CD8-positive, alpha-beta memory T cell (primary cell): Measurements from ENCODE around the gene GEMIN4. TPM values are rescaled to one million over a fixed set of nuclear protein-coding genes. Genes with fewer than 3 reads are reported as not detected.
"Not testable (repeated sequence)": the region's sequence is repeated elsewhere in the genome, so short reads cannot be mapped to it uniquely, and the experiment has no call there.

Experiments
- CTCF ChIA-PET: fragments of 350-600 bp; sonication (Branson Sonifier 250); formaldehyde crosslinking; loops from one replicate; lab custom pipeline; 2021; ENCODE audit warnings: antibody characterized with exemption; lab: Charles Lee
- POLR2A ChIA-PET: fragments of 350-600 bp; sonication (Branson Sonifier 250); formaldehyde crosslinking; loops from one replicate; lab custom pipeline; 2021; ENCODE audit warnings: antibody characterized with exemption; lab: Charles Lee
- DNase-seq, 5 donors: peaks; one replicate each; pipeline versions ENCODE4 v3.0.0 to v3.0.0-alpha.2; 2020 to 2022; ENCODE audit warnings: mixed read lengths in 1 of 5
- H3K27ac ChIP-seq: one replicate; pipeline ENCODE4 v1.7.0; 2013; ENCODE audit warnings: low read depth, mild to moderate bottlenecking, low read length, moderate library complexity
- H3K27me3 ChIP-seq: 2 replicates; pipeline ENCODE4 v1.7.0; 2013; ENCODE audit warnings: low read length, mild to moderate bottlenecking; ENCODE audit not compliant: insufficient read depth, poor library complexity, severe bottlenecking
- H3K36me3 ChIP-seq: 2 replicates; pipeline ENCODE4 v1.7.0; 2013; ENCODE audit warnings: mild to moderate bottlenecking, low read length, moderate library complexity; ENCODE audit not compliant: insufficient read depth
- H3K4me1 ChIP-seq: 2 replicates; pipeline ENCODE4 v1.7.0; 2013; ENCODE audit warnings: mild to moderate bottlenecking, low read length, moderate library complexity; ENCODE audit not compliant: insufficient read depth
- H3K4me3 ChIP-seq: 2 replicates; pipeline ENCODE4 v1.7.0; 2013; ENCODE audit warnings: mild to moderate bottlenecking, low read length
- H3K9me3 ChIP-seq: 2 replicates; pipeline ENCODE4 v1.7.0; 2013; ENCODE audit warnings: mild to moderate bottlenecking, low read length
- H3K27ac Mint-ChIP-seq, 8 donors: one replicate each; pipeline ENCODE4 v1.8.0; 2020 to 2021; ENCODE audit warnings: mixed read lengths in 8 of 8, mild to moderate bottlenecking in 6 of 8, inconsistent platforms in 3 of 8, moderate library complexity in 3 of 8
- H3K27me3 Mint-ChIP-seq, 2 donors: one replicate each; pipeline ENCODE4 v1.8.0; 2020 to 2021; ENCODE audit warnings: mixed read lengths in 2 of 2, mild to moderate bottlenecking in 1 of 2, moderate library complexity in 1 of 2
- H3K36me3 Mint-ChIP-seq, 3 donors: one replicate each; pipeline ENCODE4 v1.8.0; 2020 to 2021; ENCODE audit warnings: mixed read lengths in 3 of 3, inconsistent platforms in 1 of 3, mild to moderate bottlenecking in 1 of 3
- H3K4me1 Mint-ChIP-seq, 3 donors: one replicate each; pipeline ENCODE4 v1.8.0; 2020 to 2021; ENCODE audit warnings: mixed read lengths in 3 of 3, inconsistent platforms in 1 of 3, mild to moderate bottlenecking in 1 of 3
- H3K4me3 Mint-ChIP-seq, 7 donors: one replicate each; pipeline ENCODE4 v1.8.0; 2020 to 2021; ENCODE audit warnings: mixed read lengths in 7 of 7, mild to moderate bottlenecking in 6 of 7, moderate library complexity in 4 of 7, inconsistent platforms in 2 of 7
- H3K9me3 Mint-ChIP-seq, 5 donors: one replicate each; pipeline ENCODE4 v1.8.0; 2020 to 2022; ENCODE audit warnings: mixed read lengths in 5 of 5, mild to moderate bottlenecking in 3 of 5, moderate library complexity in 2 of 5, inconsistent platforms in 1 of 5
- polyA plus RNA-seq: library from polyadenylated mRNA; unstranded; fragments of 300-500 nt; fragmentation: Illumina TruSeq; gene quantifications from one replicate; pipeline ENCODE4 v1.2.3, GENCODE V29; 2021
- total RNA-seq, 2 experiments: library from RNA; stranded (reverse); gene quantifications; one replicate each; pipeline ENCODE4 v1.2.3, GENCODE V29; 2021

GEMIN4 gene
- total and polyA plus RNA-seq, 3 experiments from 2014 or later: 23.2 to 56.5 (median 55.5) TPM

GRCh38 chr17:789160-789840, 37.2 kb upstream of the GEMIN4 start:
- peaks cover 5 to 7% (median 6%) of the 10 kb centered on the region in 3 donors for H3K4me1 Mint-ChIP-seq
- Histone ChIP-seq H3K27ac (no peak overlapping the region), H3K4me1 (peaks cover under 1% of the 10 kb centered on the region), H3K27me3 (no peaks in the 10 kb centered on the region), H3K9me3 (no peaks in the 10 kb centered on the region), H3K36me3 (peaks cover 35% of the 10 kb centered on the region), H3K4me3 (no peak overlapping the region)
- H3K36me3 Mint-ChIP-seq: peaks cover 0 to 72% (median 14%) of the 10 kb centered on the region in 3 donors
- H3K27ac Mint-ChIP-seq: no peak overlapping the region
- DNase-seq: no peak
- peak overlapping the region in 1 of 7 donors; percentile 46 for H3K4me3 Mint-ChIP-seq
- H3K27me3 Mint-ChIP-seq: no peaks in the 10 kb centered on the region
- POLR2A ChIA-PET: no interaction called here
- CTCF ChIA-PET: interaction anchor here (1.4 kb wide), 1 partner anchor 207 kb away, joined by 6 read pairs; the partner anchor contains the start of gene TIMM22
- no peaks in the 10 kb centered on the region for H3K9me3 Mint-ChIP-seq

GRCh38 chr17:788551-788950, 36.5 kb upstream of the GEMIN4 start:
- peaks cover 8% of the 10 kb centered on the region for H3K4me1 ChIP-seq
- no peak for DNase-seq
- Mint-ChIP-seq H3K4me1 (peaks cover 12 to 14% (median 12%) of the 10 kb centered on the region in 3 donors), H3K4me3 (no peak overlapping the region), H3K36me3 (peaks cover 0 to 72% (median 14%) of the 10 kb centered on the region in 3 donors), H3K9me3 (no peaks in the 10 kb centered on the region), H3K27me3 (no peaks in the 10 kb centered on the region), H3K27ac (no peak overlapping the region)
- CTCF ChIA-PET: interaction anchor here (1.4 kb wide), 1 partner anchor 208 kb away, joined by 6 read pairs; the partner anchor contains the start of gene TIMM22
- H3K36me3 ChIP-seq: peaks cover 35% of the 10 kb centered on the region
- POLR2A ChIA-PET: no interaction called here
- no peaks in the 10 kb centered on the region for H3K9me3 ChIP-seq
- no peak overlapping the region for H3K4me3 ChIP-seq
- no peaks in the 10 kb centered on the region for H3K27me3 ChIP-seq
- no peak overlapping the region for H3K27ac ChIP-seq

- peaks cover 16 to 22% (median 17%) of the 10 kb centered on the region in 3 donors for H3K4me1 Mint-ChIP-seq
- peak overlapping the region in 1 of 8 donors; percentile 21 for H3K27ac Mint-ChIP-seq
- no peaks in the 10 kb centered on the region for H3K9me3 Mint-ChIP-seq
- Histone ChIP-seq H3K27ac (no peak overlapping the region), H3K4me3 (no peak overlapping the region), H3K4me1 (peaks cover 16% of the 10 kb centered on the region), H3K27me3 (no peaks in the 10 kb centered on the region), H3K36me3 (peaks cover 35% of the 10 kb centered on the region), H3K9me3 (no peaks in the 10 kb centered on the region)
- ChIA-PET POLR2A (no interaction called here), CTCF (interaction anchor here (1.4 kb wide), 1 partner anchor 209 kb away, joined by 6 read pairs; the partner anchor contains the start of gene TIMM22)
- DNase-seq: no peak
- H3K36me3 Mint-ChIP-seq: peaks cover 0 to 71% (median 12%) of the 10 kb centered on the region in 3 donors
- no peaks in the 10 kb centered on the region for H3K27me3 Mint-ChIP-seq
- no peak overlapping the region for H3K4me3 Mint-ChIP-seq
These were observed 35.7 kb upstream of the GEMIN4 start for GRCh38 chr17:787641-788221.

GRCh38 chr17:785901-786300, 33.8 kb upstream of the GEMIN4 start:
- peaks cover 25% of the 10 kb centered on the region for H3K4me1 ChIP-seq
- H3K27me3 Mint-ChIP-seq, H3K9me3 ChIP-seq, DNase-seq, H3K4me3 ChIP-seq, H3K27ac Mint-ChIP-seq, H3K27ac ChIP-seq, H3K4me3 Mint-ChIP-seq, H3K27me3 ChIP-seq, CTCF ChIA-PET, H3K9me3 Mint-ChIP-seq: not testable (repeated sequence)
- POLR2A ChIA-PET: interaction anchor here (0.7 kb wide), 1 partner anchor 9 kb away, joined by 3 read pairs; no protein-coding TSS in a partner anchor
- H3K36me3 Mint-ChIP-seq: peaks cover 0 to 64% (median 5%) of the 10 kb centered on the region in 3 donors
- peaks cover 17% of the 10 kb centered on the region for H3K36me3 ChIP-seq
- peaks cover 28 to 37% (median 31%) of the 10 kb centered on the region in 3 donors for H3K4me1 Mint-ChIP-seq

- no peak overlapping the region for H3K4me3 ChIP-seq
- POLR2A ChIA-PET: no interaction called here
- no peaks in the 10 kb centered on the region for H3K27me3 ChIP-seq
- H3K9me3 Mint-ChIP-seq: no peaks in the 10 kb centered on the region
- H3K27ac ChIP-seq: no peak overlapping the region
- no peaks in the 10 kb centered on the region for H3K9me3 ChIP-seq
- H3K36me3 ChIP-seq: peaks cover 8% of the 10 kb centered on the region
- H3K4me1 ChIP-seq: peaks cover 26% of the 10 kb centered on the region
- H3K27ac Mint-ChIP-seq: peak overlapping the region in 4 of 8 donors; percentile 12 to 97 (median 42)
- peaks cover 0 to 3% of the 10 kb centered on the region in 2 donors for H3K27me3 Mint-ChIP-seq
- DNase-seq: no peak
- peaks cover 0 to 53% (median 5%) of the 10 kb centered on the region in 3 donors for H3K36me3 Mint-ChIP-seq
- CTCF ChIA-PET: no interaction called here
- peaks cover 31 to 43% (median 36%) of the 10 kb centered on the region in 3 donors for H3K4me1 Mint-ChIP-seq
- H3K4me3 Mint-ChIP-seq: peak overlapping the region; percentile 52 to 97 (median 63)
These were observed 32.1 kb upstream of the GEMIN4 start for GRCh38 chr17:784143-784542.

- peak within 1 kb of the TSS; percentile 95 to 99 (median 98) for H3K4me3 Mint-ChIP-seq
- Histone ChIP-seq H3K4me1 (peaks cover 26% of the 10 kb centered on the region), H3K36me3 (peaks cover 12% of the 10 kb centered on the region), H3K27ac (peak within 1 kb of the TSS; percentile 90), H3K27me3 (no peaks in the 10 kb centered on the region), H3K9me3 (no peaks in the 10 kb centered on the region), H3K4me3 (peak within 1 kb of the TSS; percentile 94)
- H3K27me3 Mint-ChIP-seq: peaks cover 0 to 3% of the 10 kb centered on the region in 2 donors
- POLR2A ChIA-PET: interaction anchor here (0.5 to 2.4 kb wide), 6 partner anchors 27 to 214 kb away, joined by 4 to 17 read pairs (median 5); partner anchors contain the start of genes GEMIN4, NXN and TIMM22
- H3K27ac Mint-ChIP-seq: peak within 1 kb of the TSS; percentile 96 to 99 (median 98)
- H3K9me3 Mint-ChIP-seq: no peaks in the 10 kb centered on the region
- peaks cover 29 to 43% (median 33%) of the 10 kb centered on the region in 3 donors for H3K4me1 Mint-ChIP-seq
- CTCF ChIA-PET: interaction anchor here (1.1 to 2.3 kb wide), 8 partner anchors 11 to 217 kb away, joined by 4 to 10 read pairs (median 7); partner anchors contain the start of genes GEMIN4 and TIMM22
- peak; percentile 90 to 97 (median 94) for DNase-seq
- peaks cover 3 to 55% (median 6%) of the 10 kb centered on the region in 3 donors for H3K36me3 Mint-ChIP-seq
These were observed 30.0 kb upstream of the GEMIN4 start, which contains the start of the genes GLOD4 and MRM3 for GRCh38 chr17:781805-782731. TSS of gene GLOD4 (minus strand) at chr17:782280. CDS start at chr17:782255, 25 bp downstream. TSS of gene MRM3 (plus strand) at chr17:782353. CDS start at chr17:782379, 26 bp downstream.

- Mint-ChIP-seq H3K9me3 (no peaks in the 10 kb centered on the region), H3K4me1 (peaks cover 23 to 47% (median 29%) of the 10 kb centered on the region in 3 donors), H3K27ac (no peak overlapping the region), H3K27me3 (peaks cover 0 to 3% of the 10 kb centered on the region in 2 donors), H3K4me3 (peak overlapping the region in 1 of 7 donors; percentile 40), H3K36me3 (peaks cover 11 to 74% (median 12%) of the 10 kb centered on the region in 3 donors)
- no peaks in the 10 kb centered on the region for H3K27me3 ChIP-seq
- H3K27ac ChIP-seq: no peak overlapping the region
- no peak overlapping the region for H3K4me3 ChIP-seq
- DNase-seq: no peak
- ChIA-PET CTCF (interaction anchor here (1.0 kb wide), 1 partner anchor 218 kb away, joined by 4 read pairs; the partner anchor contains the start of gene TIMM22), POLR2A (interaction anchor here (1.4 kb wide), 1 partner anchor 8 kb away, joined by 3 read pairs; no protein-coding TSS in a partner anchor)
- H3K9me3 ChIP-seq: no peaks in the 10 kb centered on the region
- H3K36me3 ChIP-seq: peaks cover 44% of the 10 kb centered on the region
- peaks cover 14% of the 10 kb centered on the region for H3K4me1 ChIP-seq
These were observed 26.0 kb upstream of the GEMIN4 start for GRCh38 chr17:778096-778495.
